NT2/D1 (cell line): ENCODE data around the gene COL18A1.
"Not testable (repeated sequence)": the region's sequence is repeated elsewhere in the genome, so short reads cannot be mapped to it uniquely, and the experiment has no call there.

Source experiments
- DNase-seq: peaks from one replicate; pipeline ENCODE4 v3.0.0-alpha.2; 2011; ENCODE audit warnings: low read depth, low spot score
- H3K27me3 ChIP-seq: 2 replicates; pipeline ENCODE4 v1.6.0; 2011; ENCODE audit warnings: mild to moderate bottlenecking; ENCODE audit not compliant: insufficient read length, insufficient read depth
- H3K36me3 ChIP-seq: 2 replicates; pipeline ENCODE4 v1.6.1; 2011; ENCODE audit warnings: mild to moderate bottlenecking, low read length, mixed read lengths; ENCODE audit not compliant: insufficient read depth, insufficient read length
- H3K4me1 ChIP-seq: 2 replicates; pipeline ENCODE4 v1.5.1; 2011; ENCODE audit not compliant: insufficient read depth, insufficient read length
- H3K4me3 ChIP-seq: 2 replicates; pipeline ENCODE4 v1.5.1; 2011; ENCODE audit warnings: low read depth; ENCODE audit not compliant: insufficient read length
- H3K9ac ChIP-seq: 2 replicates; pipeline ENCODE4 v1.6.0; 2011; ENCODE audit warnings: low read depth; ENCODE audit not compliant: insufficient read length
- H3K9me3 ChIP-seq: 2 replicates; pipeline ENCODE4 v1.5.1; 2011; ENCODE audit warnings: mild to moderate bottlenecking, low read length; ENCODE audit not compliant: insufficient read depth
- SUZ12 ChIP-seq: IDR thresholded peaks from 2 replicates; pipeline ENCODE4 v1.6.1; 2011; ENCODE audit not compliant: insufficient read length, insufficient read depth; ENCODE audit errors: extremely low read depth
- YY1 ChIP-seq: IDR thresholded peaks from 2 replicates; pipeline ENCODE4 v1.6.1; 2011; ENCODE audit not compliant: insufficient read length, insufficient read depth
- ZNF274 ChIP-seq: IDR thresholded peaks from 2 replicates; pipeline ENCODE4 v1.6.1; 2011; ENCODE audit warnings: mild to moderate bottlenecking, low read depth, low read length

The COL18A1 gene

GRCh38 chr21:45436351-45437065 is 31.5 kb downstream of the COL18A1 start:
- TF ChIP-seq SUZ12 (no peak), YY1 (no peak), ZNF274 (no peak)
- Histone ChIP-seq H3K27me3 (no peaks in the 10 kb centered on the region), H3K9ac (peak overlapping the region; percentile 52), H3K4me3 (no peak overlapping the region), H3K36me3 (peaks cover 80% of the 10 kb centered on the region), H3K4me1 (peaks cover 38% of the 10 kb centered on the region), H3K9me3 (peaks cover 7% of the 10 kb centered on the region; the same call in 1 of the 2 replicates)
- no peak for DNase-seq

- not testable (repeated sequence) for H3K27me3 ChIP-seq, H3K4me3 ChIP-seq, DNase-seq, H3K9ac ChIP-seq
- Histone ChIP-seq H3K4me1 (peaks cover 25% of the 10 kb centered on the region), H3K9me3 (peaks cover 16% of the 10 kb centered on the region; the same call in 1 of the 2 replicates), H3K36me3 (peaks cover 78% of the 10 kb centered on the region)
These were observed 32.9 kb downstream of the COL18A1 start for GRCh38 chr21:45437844-45438243.

DNA sequence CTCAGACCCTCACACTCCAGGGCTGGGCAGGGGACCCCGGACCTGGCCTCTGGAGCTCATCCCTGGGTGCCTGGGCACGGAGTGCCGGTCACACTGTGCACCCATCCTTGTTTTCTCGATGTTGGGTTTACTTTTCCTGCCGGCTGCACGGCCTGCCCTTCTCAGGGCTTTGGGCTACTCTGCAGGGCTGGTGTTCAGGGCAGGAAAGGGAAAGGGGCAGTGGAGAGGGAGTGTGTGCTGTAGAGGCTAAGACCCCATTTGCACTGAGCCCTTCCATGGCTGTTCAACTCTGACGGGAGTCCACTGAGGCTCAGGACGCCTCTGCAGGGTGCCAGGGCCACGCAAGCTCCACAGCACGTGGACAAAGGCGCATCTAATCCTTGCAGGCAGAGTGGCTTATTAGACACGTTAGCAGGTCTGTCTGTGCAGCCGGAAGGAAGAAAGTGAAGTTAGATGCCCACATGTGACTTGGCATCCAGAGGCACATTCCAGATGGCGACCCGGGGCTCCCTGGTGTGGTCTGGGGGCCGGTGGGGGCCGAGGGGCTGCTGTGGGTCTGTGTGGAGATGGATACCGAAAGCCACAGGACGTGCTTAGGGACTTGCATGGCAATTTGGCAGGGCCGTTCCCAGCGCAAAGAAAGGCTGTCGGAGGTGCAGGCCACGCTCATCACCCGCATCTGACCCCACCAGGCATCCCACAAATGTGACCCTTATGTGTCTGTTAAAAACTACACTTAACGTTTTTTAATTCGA is 33.6 kb downstream of the COL18A1 start:
- peaks cover 27% of the 10 kb centered on the region for H3K4me1 ChIP-seq
- DNase-seq, result no peak
- H3K36me3 ChIP-seq, result peaks cover 81% of the 10 kb centered on the region
- TF ChIP-seq SUZ12, result no peak
- no peak for TF ChIP-seq ZNF274
- TF ChIP-seq YY1, result no peak
- no peak overlapping the region for H3K9ac ChIP-seq
- no peak overlapping the region for H3K4me3 ChIP-seq
- H3K27me3 ChIP-seq, result no peaks in the 10 kb centered on the region
- peaks cover 16% of the 10 kb centered on the region; the same call in 1 of the 2 replicates for H3K9me3 ChIP-seq

DNA sequence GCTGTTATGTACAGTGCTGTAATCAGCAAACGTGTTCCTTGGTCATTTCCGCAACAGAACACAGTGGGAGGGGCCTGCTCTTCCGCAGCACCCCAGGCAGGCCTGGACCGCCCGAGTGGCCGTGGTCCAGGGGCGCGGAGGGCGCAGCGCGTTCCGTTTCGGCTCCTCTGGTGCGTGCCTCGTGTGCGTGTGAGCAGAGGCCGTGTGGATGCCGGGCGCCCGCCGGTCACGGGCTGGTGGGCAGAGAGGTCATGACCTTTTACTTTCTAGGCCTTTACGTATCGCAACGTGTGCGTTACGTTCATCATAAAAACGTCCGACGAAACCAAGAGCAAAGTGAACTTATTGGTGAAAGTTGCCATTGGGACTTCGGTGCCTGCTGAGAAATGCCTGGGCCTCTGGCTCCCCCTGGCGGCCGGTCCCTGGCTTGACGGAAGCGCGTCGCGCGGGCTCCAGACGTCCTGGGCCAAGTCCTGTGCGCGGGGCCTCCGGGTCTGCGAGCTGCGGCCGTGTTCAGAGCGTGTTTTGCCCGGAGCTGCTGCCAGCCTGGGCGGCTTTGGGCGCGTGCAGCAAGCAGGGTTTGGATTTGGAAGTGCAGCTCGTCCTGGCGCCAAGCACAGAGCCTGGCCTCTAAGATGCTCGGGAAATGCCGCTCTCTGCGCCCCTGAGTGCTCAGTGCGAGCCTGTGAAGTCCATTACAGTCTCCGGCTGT is 34.4 kb downstream of the COL18A1 start:
- Histone ChIP-seq H3K9me3 (peaks cover 23% of the 10 kb centered on the region; the same call in 1 of the 2 replicates), H3K4me3 (no peak overlapping the region), H3K36me3 (peaks cover 82% of the 10 kb centered on the region), H3K4me1 (peaks cover 20% of the 10 kb centered on the region), H3K27me3 (no peaks in the 10 kb centered on the region), H3K9ac (peak overlapping the region; percentile 62)
- TF ChIP-seq YY1 (no peak), ZNF274 (no peak), SUZ12 (no peak)
- DNase-seq, result peak; percentile 84

DNA sequence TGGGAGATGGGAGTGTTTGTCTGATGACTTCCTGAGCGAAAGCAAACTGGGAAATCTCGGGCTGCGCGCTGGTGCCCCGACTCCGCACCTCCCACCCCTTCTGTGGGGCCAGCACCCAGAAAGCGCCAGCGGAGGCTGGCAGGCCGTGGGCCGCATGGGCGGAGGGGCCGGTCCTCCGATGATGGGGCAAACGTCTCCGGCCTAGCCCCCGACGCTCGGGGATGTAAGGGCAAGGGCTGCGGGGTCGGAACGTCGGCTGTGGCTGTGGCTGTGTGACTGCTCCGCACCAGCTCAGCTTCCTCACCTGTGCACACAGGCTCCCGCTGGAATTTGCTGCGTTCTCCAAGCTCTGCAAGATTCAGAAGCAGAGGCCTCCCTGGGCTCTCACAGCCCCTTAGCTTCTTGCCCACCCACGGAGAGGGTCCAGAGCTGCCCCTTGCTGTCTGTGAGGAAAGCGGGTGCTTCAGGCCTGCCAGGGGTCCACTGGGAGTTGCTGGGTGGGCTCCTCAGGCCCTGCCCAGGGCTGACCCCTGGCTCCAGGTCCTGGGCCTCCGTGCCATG is 35.0 kb downstream of the COL18A1 start:
- Histone ChIP-seq H3K4me1 (peaks cover 19% of the 10 kb centered on the region), H3K9me3 (peaks cover 25% of the 10 kb centered on the region; the same call in 1 of the 2 replicates), H3K4me3 (no peak overlapping the region), H3K27me3 (no peaks in the 10 kb centered on the region), H3K9ac (peak overlapping the region; percentile 62), H3K36me3 (peaks cover 88% of the 10 kb centered on the region)
- TF ChIP-seq SUZ12, result no peak
- TF ChIP-seq ZNF274, result no peak
- no peak for TF ChIP-seq YY1
- DNase-seq, result no peak

DNA sequence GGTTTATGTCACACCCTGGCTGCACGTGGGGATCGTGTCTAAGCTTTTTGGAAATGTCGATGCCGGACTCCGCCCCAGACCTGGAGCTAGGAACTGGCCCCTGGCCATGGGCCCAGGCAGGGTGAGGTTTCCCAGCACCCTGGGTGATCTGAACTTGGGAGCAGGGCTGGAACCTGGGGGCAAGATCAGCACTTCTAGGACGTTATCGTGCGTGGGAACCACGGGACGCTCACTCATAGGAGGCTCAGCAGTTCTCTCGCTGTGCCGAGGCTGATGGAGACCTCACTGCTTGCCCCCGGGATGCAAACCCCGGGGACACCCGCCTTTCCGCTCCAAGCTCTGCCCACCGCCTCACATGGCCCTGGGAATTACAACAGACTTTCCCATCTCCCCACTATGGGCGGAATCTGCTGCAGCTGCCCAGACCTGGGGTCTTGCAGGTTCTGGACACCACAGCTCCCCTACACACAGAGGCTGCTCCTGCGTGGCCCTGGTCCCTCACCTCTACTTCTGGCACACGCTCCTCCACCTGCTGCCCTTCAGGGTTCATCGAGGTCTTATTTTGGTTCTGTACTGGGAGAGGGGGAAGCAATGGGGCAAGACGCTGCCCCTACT is 35.9 kb downstream of the COL18A1 start:
- Histone ChIP-seq H3K9me3 (peaks cover 27% of the 10 kb centered on the region; the same call in 1 of the 2 replicates), H3K27me3 (no peaks in the 10 kb centered on the region), H3K36me3 (peaks cover 88% of the 10 kb centered on the region), H3K4me3 (no peak overlapping the region), H3K9ac (no peak overlapping the region), H3K4me1 (peaks cover 19% of the 10 kb centered on the region)
- TF ChIP-seq SUZ12 (no peak), YY1 (no peak), ZNF274 (no peak)
- no peak for DNase-seq
